ENCODE measurements around the gene CEP131. TPM values are rescaled to one million over a fixed set of nuclear protein-coding genes. Genes with fewer than 3 reads are reported as not detected.

Gene CEP131
- total RNA-seq, 4 donors from 2014 or later, result 5.5 to 8.1 (median 6.0) TPM

DNA sequence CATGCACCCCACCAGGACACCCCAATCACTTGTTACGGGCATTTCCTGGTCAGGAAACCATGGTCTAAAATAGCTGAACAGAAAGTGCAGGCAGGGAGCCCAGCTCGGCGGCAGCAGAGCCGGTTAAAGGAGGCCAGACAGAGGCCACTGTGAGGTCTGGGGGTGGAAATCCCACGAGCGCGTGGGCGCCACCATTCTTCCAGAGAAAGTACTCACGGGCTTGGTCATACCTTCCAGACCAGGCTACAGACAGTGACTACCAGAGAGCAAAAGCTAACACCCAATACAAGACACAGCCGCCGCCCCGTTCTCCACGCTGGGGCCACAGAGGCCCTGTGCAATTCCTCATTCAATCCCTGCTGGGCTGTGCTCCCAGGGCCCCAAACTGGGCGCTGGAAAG is 11.9 kb downstream of the CEP131 start:
- Histone ChIP-seq H3K27me3 (no peaks in the 10 kb centered on the region), H3K4me3 (no peak overlapping the region), H3K27ac (no peak overlapping the region), H3K36me3 (peaks cover 0 to 21% (median 0%) of the 10 kb centered on the region in 3 donors), H3K4me1 (no peaks in the 10 kb centered on the region), H3K9me3 (no peaks in the 10 kb centered on the region)
- 41 to 62% methylated on average over 6 to 9 of the region's 14 CpGs for WGBS, 2 donors
- intact Hi-C loops (cut with DNase I), result no loop called here
- no peak for DNase-seq
- no peak for TF ChIP-seq POLR2A (IDR thresholded peaks at IDR 0.05)
- TF ChIP-seq CTCF (IDR thresholded peaks at IDR 0.05), result no peak

DNA sequence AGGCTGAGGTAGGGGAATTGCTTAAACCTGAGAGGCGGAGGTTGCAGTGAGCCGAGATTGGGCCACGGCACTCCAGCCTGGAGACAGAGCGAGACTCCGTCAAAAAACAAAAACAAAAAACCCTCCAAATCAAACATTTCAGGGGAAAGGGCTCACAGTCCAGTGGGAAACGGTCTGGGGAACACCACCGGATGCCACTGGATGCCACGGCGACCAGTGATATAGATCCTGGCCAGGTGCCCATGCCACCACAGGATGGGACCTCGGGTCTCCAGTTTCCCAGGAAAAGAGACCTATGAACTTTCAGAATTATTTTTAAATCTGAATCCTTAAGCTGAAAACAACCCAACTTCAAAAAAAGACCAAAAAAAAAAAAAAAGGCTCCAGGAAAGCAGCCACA is 12.3 kb downstream of the CEP131 start:
- no peak for TF ChIP-seq POLR2A (IDR thresholded peaks at IDR 0.05)
- no peaks in the 10 kb centered on the region for H3K4me1 ChIP-seq
- DNase-seq, result no peak
- H3K9me3 ChIP-seq, result no peaks in the 10 kb centered on the region
- WGBS, 2 donors, result 65 to 76% methylated on average over 6 to 10 of the region's 10 CpGs
- no peak overlapping the region for H3K27ac ChIP-seq
- no peak overlapping the region for H3K4me3 ChIP-seq
- H3K36me3 ChIP-seq, result peaks cover 0 to 21% (median 0%) of the 10 kb centered on the region in 3 donors
- intact Hi-C loops (cut with DNase I), result no loop called here
- H3K27me3 ChIP-seq, result no peaks in the 10 kb centered on the region

DNA sequence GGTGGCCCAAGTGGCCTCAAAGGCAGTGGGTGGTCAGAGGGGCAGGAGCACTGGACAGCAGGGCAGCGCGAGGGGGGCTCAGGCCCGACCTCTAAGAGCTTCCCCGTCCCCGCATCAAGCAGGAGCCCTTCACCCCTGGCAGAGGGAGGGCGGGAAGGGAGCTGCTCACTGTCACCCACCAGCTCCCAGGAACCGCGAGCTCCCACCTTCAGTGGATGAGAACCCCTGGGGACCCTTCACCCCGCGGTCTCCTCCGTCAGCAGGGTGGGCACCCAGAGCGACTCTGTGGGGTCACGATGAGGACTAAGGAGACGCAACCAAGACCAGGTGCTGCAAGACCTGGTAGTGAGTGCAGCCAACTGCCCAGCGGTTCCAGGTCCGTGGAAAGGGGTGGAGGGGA is 13.6 kb downstream of the CEP131 start:
- Histone ChIP-seq H3K27ac (no peak overlapping the region), H3K36me3 (peaks cover 0 to 22% (median 0%) of the 10 kb centered on the region in 3 donors), H3K9me3 (no peaks in the 10 kb centered on the region), H3K4me3 (no peak overlapping the region), H3K4me1 (no peaks in the 10 kb centered on the region), H3K27me3 (no peaks in the 10 kb centered on the region)
- intact Hi-C loops (cut with DNase I), result no loop called here
- no peak for DNase-seq
- 94 to 98% methylated on average over 8 to 9 of the region's 16 CpGs for WGBS, 2 donors
- no peak for TF ChIP-seq CTCF (IDR thresholded peaks at IDR 0.05)
- TF ChIP-seq POLR2A (IDR thresholded peaks at IDR 0.05), result no peak

DNA sequence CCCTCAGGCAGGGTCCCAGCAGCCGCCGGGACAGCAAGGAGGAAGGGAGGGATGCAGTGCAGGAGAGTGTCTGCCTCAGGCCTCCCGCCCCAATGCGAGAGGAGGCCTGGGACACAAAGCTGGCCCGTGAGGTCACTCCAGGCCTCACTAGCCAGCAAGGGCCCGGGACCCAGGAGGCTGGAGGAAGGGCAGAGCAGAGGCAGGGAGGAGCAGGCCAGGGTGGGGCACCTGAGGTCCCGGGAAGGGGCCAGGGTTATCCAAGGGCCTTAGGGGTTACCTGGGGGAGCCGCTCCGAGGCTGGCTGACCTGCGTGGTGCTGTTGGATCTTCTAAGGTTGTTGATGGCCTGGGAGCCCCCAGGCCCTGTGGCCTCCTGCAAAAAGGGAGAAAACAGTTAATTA is 14.1 kb downstream of the CEP131 start:
- no peak for DNase-seq
- 98 to 100% methylated on average over 5 to 9 of the region's 10 CpGs for WGBS, 2 donors
- Histone ChIP-seq H3K4me1 (no peaks in the 10 kb centered on the region), H3K9me3 (no peaks in the 10 kb centered on the region), H3K4me3 (no peak overlapping the region), H3K27ac (no peak overlapping the region), H3K36me3 (peaks cover 0 to 27% (median 0%) of the 10 kb centered on the region in 3 donors), H3K27me3 (no peaks in the 10 kb centered on the region)
- TF ChIP-seq CTCF (IDR thresholded peaks at IDR 0.05) (no peak), POLR2A (IDR thresholded peaks at IDR 0.05) (no peak)
- intact Hi-C loops (cut with DNase I), result no loop called here

GRCh38 chr17:81207610-81208581 is 14.9 kb downstream of the CEP131 start:
- H3K9me3 ChIP-seq, result no peaks in the 10 kb centered on the region
- no peak overlapping the region for H3K27ac ChIP-seq
- peaks cover 0 to 34% (median 0%) of the 10 kb centered on the region in 3 donors for H3K36me3 ChIP-seq
- intact Hi-C loops (cut with DNase I), result no loop called here
- H3K4me3 ChIP-seq, result no peak overlapping the region
- 58 to 93% methylated on average over 3 to 7 of the region's 21 CpGs for WGBS, 2 donors
- H3K27me3 ChIP-seq, result no peaks in the 10 kb centered on the region
- no peaks in the 10 kb centered on the region for H3K4me1 ChIP-seq
- no peak for DNase-seq
- no peak for TF ChIP-seq POLR2A (IDR thresholded peaks at IDR 0.05)
- no peak for TF ChIP-seq CTCF (IDR thresholded peaks at IDR 0.05)
